Fibroblast of mammary gland (primary cell): ENCODE measurements around the gene GPR150.

ENCODE experiments used
- DNase-seq: peaks from one replicate; pipeline ENCODE4 v3.0.0-alpha.2; 2010; ENCODE audit warnings: low read depth
- H3K4me3 ChIP-seq: 2 replicates; pipeline ENCODE4 v1.5.1; 2011; ENCODE audit warnings: low read depth, mild to moderate bottlenecking, low read length, moderate library complexity; ENCODE audit not compliant: control insufficient read depth
- CTCF ChIP-seq: conservative IDR thresholded peaks from 2 replicates; pipeline ENCODE4 v1.5.1; 2011; ENCODE audit warnings: low read depth, low read length, inconsistent platforms; ENCODE audit not compliant: control insufficient read depth, insufficient read depth

Gene GPR150

GRCh38 chr5:95668728-95669127, 48.8 kb downstream of the GPR150 start:
- no peak for TF ChIP-seq CTCF
- no peak overlapping the region for H3K4me3 ChIP-seq
- DNase-seq = no peak

GRCh38 chr5:95669540-95669939, 49.7 kb downstream of the GPR150 start:
- no peak for TF ChIP-seq CTCF
- DNase-seq = peak; percentile 98
- H3K4me3 ChIP-seq = no peak overlapping the region

GRCh38 chr5:95669985-95670384, 50.1 kb downstream of the GPR150 start:
- no peak overlapping the region for H3K4me3 ChIP-seq
- DNase-seq = no peak
- no peak for TF ChIP-seq CTCF

- DNase-seq = no peak
- no peak overlapping the region for H3K4me3 ChIP-seq
- no peak for TF ChIP-seq CTCF
Observed at GRCh38 chr5:95670568-95670967, 50.7 kb downstream of the GPR150 start.
